ENCODE measurements around the gene RHOXF2.

GRCh38 chrX:120137439-120137838 is 21.0 kb upstream of the RHOXF2 start:
- TF ChIP-seq CTCF (IDR thresholded peaks at IDR 0.05): no peak
- no peak for TF ChIP-seq POLR2A (IDR thresholded peaks at IDR 0.05)

Measured in body of pancreas (tissue), 4 donors.